NT2/D1 (cell line): ENCODE data around the gene LRP5.

Experiments
- YY1 ChIP-seq: IDR thresholded peaks from 2 replicates; pipeline ENCODE4 v1.6.1; 2011; ENCODE audit not compliant: insufficient read length, insufficient read depth
- ZNF274 ChIP-seq: IDR thresholded peaks from 2 replicates; pipeline ENCODE4 v1.6.1; 2011; ENCODE audit warnings: mild to moderate bottlenecking, low read depth, low read length

- TF ChIP-seq YY1 (no peak), ZNF274 (no peak)
Measured at GRCh38 chr11:68357568-68357967, 45.2 kb downstream of the LRP5 start.
